Tibial artery (tissue), 4 donors: Measurements from ENCODE around the gene NOXO1.

Source experiments
- DNase-seq, 2 donors: peaks; one replicate each; pipeline ENCODE4 v3.0.0-alpha.2; 2019
- H3K27ac ChIP-seq, 2 donors: fragments of 200-600 bp; sonication (generic) in 1 of 2; 1 replicate in 1 of 2; 2 replicates in 1 of 2; pipeline ENCODE4 v1.5.1; 2018 to 2019; ENCODE audit warnings: mild to moderate bottlenecking in 1 of 2
- H3K27me3 ChIP-seq, 2 donors: fragments of 200-600 bp; sonication (generic) in 1 of 2; one replicate each; pipeline versions ENCODE4 v1.5.1 to v1.6.0; 2016 to 2019
- H3K36me3 ChIP-seq, 3 donors: fragments of 200-600 bp; sonication (generic) in 2 of 3; one replicate each; pipeline ENCODE4 v1.5.1; 2016 to 2019; ENCODE audit warnings: mild to moderate bottlenecking in 2 of 3
- H3K4me1 ChIP-seq, 4 donors: fragments of 200-600 bp; sonication (generic) in 2 of 4; 1 replicate in 3 of 4; 2 replicates in 1 of 4; pipeline ENCODE4 v1.5.1; 2016 to 2019
- H3K4me3 ChIP-seq, 2 donors: fragments of 200-600 bp; sonication (generic) in 1 of 2; 1 replicate in 1 of 2; 2 replicates in 1 of 2; pipeline ENCODE4 v1.5.1; 2018 to 2019; ENCODE audit warnings: mild to moderate bottlenecking in 2 of 2
- H3K9me3 ChIP-seq, 3 donors: fragments of 200-600 bp; sonication (generic) in 1 of 3; one replicate each; pipeline ENCODE4 v1.5.1; 2016 to 2019
- CTCF ChIP-seq, 2 experiments: fragments of 200-600 bp in 1 of 2; fragments of 450-650 bp in 1 of 2; IDR thresholded peaks; one replicate each; pipeline ENCODE4 v1.5.1; 2017 to 2019; ENCODE audit warnings: antibody characterized with exemption in 2 of 2, mild to moderate bottlenecking in 1 of 2, moderate library complexity in 1 of 2
- intact Hi-C: fragments of 100-400 bp; cut with DNase I; formaldehyde crosslinking; loops from one replicate; pipeline ENCODE4 v1.15.0; 2023; ENCODE audit warnings: low total_unique reads

The NOXO1 gene

GRCh38 chr16:1929578-1930337, 51.5 kb downstream of the NOXO1 start:
- peak; percentile 77 to 91 for DNase-seq
- peaks cover 0 to 20% of the 10 kb centered on the region in 2 donors for H3K27me3 ChIP-seq
- H3K9me3 ChIP-seq = no peaks in the 10 kb centered on the region
- TF ChIP-seq CTCF (IDR thresholded peaks at IDR 0.05) = peak; percentile 98 to 100
- H3K4me3 ChIP-seq = peak overlapping the region; percentile 53 to 67
- peak overlapping the region; percentile 46 to 68 for H3K27ac ChIP-seq
- H3K36me3 ChIP-seq = no peaks in the 10 kb centered on the region
- intact Hi-C loops = loop anchor here (5.0 kb wide), 1 partner anchor 67 kb away; no protein-coding TSS in a partner anchor
- peaks cover 0 to 11% (median 10%) of the 10 kb centered on the region in 4 donors for H3K4me1 ChIP-seq

GRCh38 chr16:1929105-1929504, 52.2 kb downstream of the NOXO1 start:
- Histone ChIP-seq H3K4me1 (peaks cover 0 to 11% (median 10%) of the 10 kb centered on the region in 4 donors), H3K9me3 (no peaks in the 10 kb centered on the region), H3K27me3 (peaks cover 0 to 26% of the 10 kb centered on the region in 2 donors), H3K27ac (peak overlapping the region; percentile 46 to 68), H3K36me3 (no peaks in the 10 kb centered on the region), H3K4me3 (peak overlapping the region; percentile 53 to 67)
- TF ChIP-seq CTCF (IDR thresholded peaks at IDR 0.05) = no peak
- intact Hi-C loops = no loop called here
- no peak for DNase-seq
